Liver (tissue), 3 donors: Measurements from ENCODE around the gene WRNIP1.

ENCODE experiments used
- CTCF ChIP-seq: fragments of 150-350 bp; IDR thresholded peaks from 2 replicates; pipeline ENCODE4 v1.5.1; 2017; ENCODE audit warnings: improper control_type of control experiment, low read depth, low read length; ENCODE audit not compliant: missing input control
- TAF1 ChIP-seq: conservative IDR thresholded peaks from 2 replicates; pipeline ENCODE4 v1.6.1; 2016; ENCODE audit warnings: antibody characterized with exemption, mild to moderate bottlenecking
- donor health status: healthy.
- donor health status: healthy.

DNA sequence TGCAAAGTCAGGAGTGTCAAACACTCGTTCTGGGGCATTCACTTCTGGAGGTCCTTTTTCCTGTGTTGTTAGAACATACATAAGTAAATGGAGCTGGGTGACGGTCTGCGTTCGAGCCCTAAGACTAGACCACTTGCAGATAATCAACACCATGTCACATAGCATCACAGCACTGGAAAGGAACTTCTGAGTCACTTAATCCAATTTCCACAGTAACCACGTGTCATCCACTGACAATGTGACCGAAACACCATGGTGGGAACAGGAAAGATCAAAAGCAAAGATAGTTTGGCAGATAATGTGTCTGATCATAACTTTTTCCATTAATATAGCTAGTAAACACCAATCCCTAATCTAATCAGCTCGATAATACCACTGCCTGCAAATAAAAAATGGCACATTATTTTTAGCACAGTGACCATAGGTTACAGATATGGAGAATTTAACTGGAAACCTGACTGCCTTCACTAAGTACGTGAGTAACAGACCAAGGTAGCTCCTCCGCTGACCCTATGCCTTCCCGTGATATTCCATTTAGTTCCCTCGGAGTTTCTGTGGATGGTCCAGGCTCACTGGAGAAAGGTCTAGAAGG lies 34.8 kb downstream of the WRNIP1 start:
- TF ChIP-seq TAF1 (no peak), CTCF (no peak)
